ENCODE data around the gene RCOR3.
"Not testable (repeated sequence)": the region's sequence is repeated elsewhere in the genome, so short reads cannot be mapped to it uniquely, and the experiment has no call there.

Gene RCOR3

GRCh38 chr1:211341999-211342398 is 82.8 kb downstream of the RCOR3 start:
- no peak overlapping the region for H3K27ac ChIP-seq
- TF ChIP-seq CTCF (conservative IDR thresholded peaks at IDR 0.05) (no peak), ZFX (IDR thresholded peaks at IDR 0.05) (no peak)

- H3K27ac ChIP-seq: no peak overlapping the region
- TF ChIP-seq CTCF (conservative IDR thresholded peaks at IDR 0.05) (no peak), ZFX (IDR thresholded peaks at IDR 0.05) (no peak)
Observed at GRCh38 chr1:211343607-211344006, 84.4 kb downstream of the RCOR3 start.

- TF ChIP-seq CTCF (conservative IDR thresholded peaks at IDR 0.05) (no peak), ZFX (IDR thresholded peaks at IDR 0.05) (no peak)
- no peak overlapping the region for H3K27ac ChIP-seq
Observed at GRCh38 chr1:211344152-211344618, 85.0 kb downstream of the RCOR3 start.

GRCh38 chr1:211345719-211346118 is 86.6 kb downstream of the RCOR3 start:
- TF ChIP-seq ZFX (IDR thresholded peaks at IDR 0.05): no peak
- TF ChIP-seq CTCF (conservative IDR thresholded peaks at IDR 0.05): no peak
- H3K27ac ChIP-seq: no peak overlapping the region

GRCh38 chr1:211347077-211347844 is 88.1 kb downstream of the RCOR3 start:
- TF ChIP-seq CTCF (conservative IDR thresholded peaks at IDR 0.05) (no peak), ZFX (IDR thresholded peaks at IDR 0.05) (no peak)

GRCh38 chr1:211348547-211348946 is 89.4 kb downstream of the RCOR3 start:
- TF ChIP-seq ZFX (IDR thresholded peaks at IDR 0.05) (no peak), CTCF (conservative IDR thresholded peaks at IDR 0.05) (no peak)

More at GRCh38 chr1:211347077-211347844, 88.1 kb downstream of the RCOR3 start:
- no peak overlapping the region for H3K27ac ChIP-seq

GRCh38 chr1:211349741-211350140 is 90.6 kb downstream of the RCOR3 start:
- TF ChIP-seq CTCF (conservative IDR thresholded peaks at IDR 0.05): no peak
- no peak for TF ChIP-seq ZFX (IDR thresholded peaks at IDR 0.05)
- no peak overlapping the region for H3K27ac ChIP-seq

More at GRCh38 chr1:211348547-211348946, 89.4 kb downstream of the RCOR3 start:
- no peak overlapping the region for H3K27ac ChIP-seq

GRCh38 chr1:211352055-211352454 is 92.9 kb downstream of the RCOR3 start:
- not testable (repeated sequence) for H3K27ac ChIP-seq

Data from C4-2B (cell line).